Measurements from ENCODE around the gene RBBP6.

Gene RBBP6

DNA sequence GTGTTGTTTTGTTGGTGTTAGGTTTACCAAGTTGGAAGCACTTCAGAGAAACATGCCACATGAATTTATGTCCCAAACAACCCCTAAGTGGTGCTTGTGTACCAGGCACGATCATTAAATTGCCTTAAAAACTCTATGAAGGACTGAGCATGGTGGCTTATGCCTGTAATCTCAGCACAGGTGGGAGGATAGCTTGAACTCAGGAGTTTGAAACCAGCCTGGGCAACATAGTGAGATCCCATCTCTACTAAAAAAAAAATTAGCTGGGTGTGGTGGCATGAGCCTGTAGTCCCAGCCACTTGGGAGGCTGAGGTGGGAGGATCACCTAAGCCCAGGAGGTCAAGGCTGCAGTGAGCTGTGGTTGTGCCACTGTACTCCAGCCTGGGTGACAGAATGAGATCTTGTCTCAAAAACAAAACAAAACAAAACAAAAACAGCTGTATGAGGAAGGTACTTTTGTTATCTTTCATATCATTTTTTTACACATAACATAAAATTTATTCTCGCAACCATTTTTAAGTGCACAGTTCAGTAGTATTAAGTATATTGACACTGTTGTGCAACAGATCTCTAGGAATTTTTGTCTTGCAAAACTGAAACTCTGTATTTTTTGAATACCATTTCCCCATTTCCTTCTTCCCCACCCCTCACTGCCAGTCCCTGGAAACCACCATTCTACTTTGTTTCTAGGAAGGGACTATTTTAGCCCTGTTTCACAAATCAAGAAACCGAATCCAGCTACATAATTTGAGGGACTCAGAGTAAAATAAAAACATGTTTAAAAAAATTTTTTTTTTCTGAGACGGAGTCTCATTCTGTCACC lies 14.3 kb upstream of the RBBP6 start:
- no peak for DNase-seq

DNA sequence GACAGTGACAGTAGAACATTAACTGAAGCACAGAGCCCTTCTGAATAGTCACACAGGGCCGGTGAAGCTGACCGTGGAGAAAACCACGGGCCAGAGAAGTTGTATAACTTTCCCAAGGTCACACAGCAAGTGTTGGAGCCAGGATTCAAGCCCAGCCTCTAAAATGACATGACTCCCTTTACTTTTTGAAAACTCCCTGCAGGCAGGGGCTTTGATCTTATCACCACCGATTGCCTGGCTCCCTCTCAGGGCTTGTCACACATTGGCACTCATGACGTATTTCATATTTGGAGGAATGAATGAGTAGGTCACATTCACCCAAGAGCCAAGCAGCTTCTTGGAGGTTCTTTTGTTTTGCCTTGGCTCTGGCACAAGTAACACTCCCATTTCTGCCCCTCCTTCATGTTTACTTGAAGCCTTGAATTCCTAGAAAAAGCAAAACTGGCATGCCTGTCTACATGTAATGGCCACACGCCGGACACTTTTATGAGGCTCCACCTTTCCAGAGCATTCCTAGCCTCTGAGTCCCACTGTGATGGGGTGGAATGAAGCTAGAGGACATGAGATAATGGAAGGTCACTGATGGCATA lies 13.3 kb upstream of the RBBP6 start:
- DNase-seq = peak; percentile 84

DNA sequence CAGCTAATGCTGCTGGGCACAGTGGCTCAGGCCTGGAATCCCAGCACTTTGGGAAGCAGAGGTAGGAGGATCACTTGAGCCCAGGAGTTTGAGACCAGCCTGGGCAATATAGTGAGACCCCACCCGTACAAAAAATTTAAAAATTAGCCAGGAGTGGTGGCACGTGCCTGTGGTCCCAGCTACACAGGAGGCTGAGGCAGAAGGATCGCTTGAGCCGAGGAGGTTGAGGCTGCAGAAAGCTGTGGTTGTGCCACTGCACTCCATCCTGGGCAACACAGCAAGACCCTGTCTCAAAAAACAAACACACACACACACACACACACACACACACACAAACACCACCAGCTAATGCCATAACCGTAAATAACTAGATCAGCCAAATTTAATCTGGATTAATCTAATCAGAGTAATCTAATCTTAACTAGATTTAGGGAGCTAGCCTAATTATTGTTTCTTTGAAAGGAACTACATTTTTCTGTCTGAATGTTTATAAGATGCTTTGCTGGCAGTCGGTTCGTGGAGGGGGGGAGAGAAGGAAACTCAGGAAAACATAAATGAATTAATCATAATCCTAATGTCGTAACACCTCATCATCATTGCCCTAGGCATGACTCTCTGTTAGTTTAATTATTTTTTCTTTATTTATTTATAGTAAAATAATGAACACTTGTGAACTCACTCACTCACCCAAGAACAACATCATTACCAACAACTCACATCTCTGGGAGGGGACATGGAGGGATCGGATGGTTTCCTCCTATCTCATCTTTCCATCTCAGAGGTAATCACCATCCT lies 12.5 kb upstream of the RBBP6 start:
- no peak for DNase-seq

DNA sequence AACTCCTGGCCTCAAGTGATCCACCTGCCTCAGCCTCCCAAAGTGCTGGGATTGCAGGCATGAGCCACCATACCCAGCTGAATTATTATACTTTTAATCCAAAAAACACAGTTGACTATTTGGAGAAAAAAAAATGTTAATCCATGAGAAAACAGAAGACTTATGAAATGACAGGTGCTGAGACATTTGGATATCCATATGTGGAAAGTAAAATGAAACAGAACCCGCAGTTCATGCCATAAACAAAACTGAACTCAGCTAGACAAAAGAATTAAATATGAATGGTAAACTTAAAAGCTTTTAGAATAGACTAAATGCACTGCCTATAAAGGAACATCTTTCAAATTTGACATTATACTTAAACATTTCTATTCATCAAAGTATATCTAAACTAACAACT lies 8.2 kb upstream of the RBBP6 start:
- no peak for DNase-seq

DNA sequence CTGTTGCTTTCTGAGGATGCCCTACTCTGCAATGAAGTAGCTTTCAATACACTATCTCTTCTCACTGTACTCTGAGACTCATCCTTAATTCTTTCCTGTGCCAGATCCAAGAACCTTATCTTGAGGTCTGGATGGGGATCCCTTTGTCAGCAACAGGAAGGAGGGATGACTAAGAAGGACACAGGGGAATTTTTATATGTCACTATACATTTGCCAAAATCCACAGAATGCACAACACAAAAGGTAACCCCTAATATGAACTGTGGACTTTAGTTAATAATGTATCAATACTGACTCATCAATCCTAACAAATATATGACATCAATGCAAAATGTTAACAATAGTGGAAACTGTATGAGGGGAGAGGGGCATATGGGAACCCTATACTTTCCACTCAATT lies 4.7 kb upstream of the RBBP6 start:
- peak; percentile 33 for DNase-seq

DNA sequence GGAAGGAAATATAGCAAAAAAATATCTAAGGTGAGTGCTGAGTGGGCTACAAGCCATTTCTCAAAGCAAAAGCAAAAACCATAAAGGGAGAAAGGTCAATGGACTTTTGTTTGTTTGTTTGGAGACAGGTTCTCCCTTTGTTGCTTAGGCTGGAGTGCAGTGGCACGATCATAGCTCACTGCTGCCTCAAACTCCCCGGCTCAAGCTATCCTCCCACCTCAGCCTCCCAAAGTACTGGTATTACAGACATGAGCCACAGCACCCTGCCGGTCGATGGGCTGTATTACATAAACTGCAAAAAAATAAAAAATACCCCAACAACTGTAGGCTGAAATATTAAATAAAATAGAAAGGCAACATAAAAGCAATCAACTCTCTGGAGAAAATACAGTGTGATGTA lies 3.5 kb upstream of the RBBP6 start:
- DNase-seq = no peak

DNA sequence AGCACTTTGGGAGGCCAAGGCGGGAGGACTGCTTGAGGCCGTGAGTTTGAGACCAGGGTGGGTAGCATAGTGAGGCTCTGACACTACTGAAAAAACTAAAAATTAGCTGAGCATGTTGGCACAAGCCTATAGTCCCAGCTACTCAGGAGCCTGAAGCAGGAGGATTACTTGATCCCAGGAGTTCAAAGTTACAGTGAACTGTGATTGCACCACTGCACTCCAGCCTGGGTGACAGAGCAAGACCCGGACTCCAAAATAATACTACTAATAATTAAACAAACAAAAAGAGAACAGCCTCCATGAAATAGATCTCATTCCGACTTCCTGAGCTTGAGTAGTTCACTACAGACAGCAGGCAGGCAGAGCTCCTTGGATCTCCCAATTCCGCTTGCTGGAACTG lies 2.7 kb upstream of the RBBP6 start:
- no peak for DNase-seq

DNA sequence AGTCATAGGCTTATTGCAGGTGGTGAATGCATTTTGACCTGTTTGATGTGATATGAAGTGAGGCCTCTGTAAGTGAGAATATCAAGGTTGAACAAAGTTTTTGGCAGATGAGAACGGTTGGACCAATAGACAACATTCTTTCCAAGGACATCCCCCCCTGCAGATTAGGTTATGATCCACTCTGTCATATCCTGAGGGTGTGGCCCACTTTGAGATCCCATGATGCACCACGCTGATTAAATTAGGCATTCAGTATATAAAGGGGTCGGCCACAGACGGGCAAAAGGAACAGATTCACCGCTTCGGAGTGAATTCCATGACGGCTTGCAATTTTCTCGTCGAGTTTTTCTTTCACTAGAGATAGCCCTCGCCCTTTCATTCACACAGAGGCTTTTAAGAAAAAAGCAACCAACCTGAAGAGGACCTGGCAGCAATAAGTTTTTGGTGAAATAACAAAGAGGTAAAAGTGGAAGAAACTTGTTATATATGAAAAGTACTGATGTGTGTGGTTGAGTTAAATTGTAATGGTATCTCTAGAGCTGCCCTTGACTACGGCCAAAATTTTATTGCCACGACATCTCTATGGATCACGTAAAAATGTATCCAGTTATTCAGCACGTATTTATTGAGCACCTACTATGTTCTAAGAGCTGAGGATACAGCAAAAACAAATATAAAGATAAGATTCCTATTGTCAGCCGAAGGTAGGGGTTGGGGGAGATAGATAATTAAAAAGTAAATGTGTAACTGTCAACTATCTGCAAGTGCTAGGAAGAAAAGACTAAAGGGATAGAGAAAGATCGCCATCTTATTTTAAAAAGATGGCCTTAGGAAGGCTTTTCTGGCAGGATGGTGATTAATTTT lies 1.7 kb upstream of the RBBP6 start:
- no peak for DNase-seq

DNA sequence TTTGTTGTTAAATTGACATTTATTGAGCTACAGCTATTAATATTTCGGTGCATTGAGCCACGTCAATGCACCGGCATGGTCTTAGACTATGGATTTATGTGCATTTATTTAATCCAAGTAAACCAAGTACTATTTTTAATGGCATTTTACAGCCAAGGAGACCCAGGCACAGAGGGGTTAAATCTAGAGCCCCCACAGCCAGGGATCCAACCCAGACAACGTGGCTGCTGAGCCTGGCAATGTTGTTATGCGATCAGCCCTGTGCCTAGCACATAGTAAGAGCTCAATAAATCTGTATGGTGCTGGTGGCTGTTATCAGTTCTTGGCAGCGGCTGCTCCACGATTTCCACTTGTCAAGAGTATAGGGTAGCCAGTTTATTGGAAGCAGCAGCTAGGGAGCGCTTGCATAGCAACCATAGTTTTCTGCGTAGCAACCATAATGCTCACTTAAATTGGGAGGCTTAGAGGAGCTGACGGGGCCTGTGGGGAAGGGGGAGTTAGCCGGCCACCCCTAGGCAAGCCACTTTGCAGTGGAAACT lies 541 bp upstream of the RBBP6 start:
- DNase-seq = peak; percentile 58

DNA sequence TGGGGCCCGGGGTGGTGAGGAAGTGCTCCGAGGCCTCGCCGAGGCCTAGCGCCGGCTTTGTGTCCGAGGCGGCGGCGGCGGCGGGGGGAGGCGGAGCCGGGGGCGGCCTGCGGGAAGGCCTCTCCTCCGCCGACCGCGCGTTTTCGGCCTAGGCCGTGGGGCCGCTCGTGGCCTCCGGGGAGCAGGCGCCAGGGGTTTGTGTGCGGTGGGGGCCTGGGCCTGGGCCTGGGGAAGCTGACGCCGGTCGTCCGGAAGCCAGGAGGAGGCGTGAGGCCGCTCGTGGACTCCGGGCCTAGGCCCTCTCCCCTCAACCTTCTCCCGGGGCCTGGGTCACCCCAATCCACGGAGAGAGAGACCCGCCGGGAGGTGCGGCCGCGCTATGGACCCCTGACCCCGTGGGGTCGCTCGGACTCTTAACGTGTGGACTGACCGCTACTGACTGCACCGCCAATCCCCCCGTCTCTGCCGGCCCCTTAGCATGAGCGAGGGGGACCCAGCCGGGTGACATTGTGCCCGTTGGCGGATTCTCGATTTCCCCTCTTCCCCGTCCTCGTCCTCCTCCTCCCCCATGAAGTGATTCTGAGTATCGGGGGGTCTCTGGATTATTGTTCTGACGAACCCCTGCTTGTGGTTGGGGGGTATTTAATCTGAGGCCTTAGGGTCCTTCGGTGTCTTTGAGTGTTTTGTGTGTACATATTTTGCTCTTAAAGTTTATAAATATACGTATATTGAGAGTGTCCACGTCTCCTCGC lies 660 bp downstream of the RBBP6 start:
- DNase-seq = peak; percentile 31

DNA sequence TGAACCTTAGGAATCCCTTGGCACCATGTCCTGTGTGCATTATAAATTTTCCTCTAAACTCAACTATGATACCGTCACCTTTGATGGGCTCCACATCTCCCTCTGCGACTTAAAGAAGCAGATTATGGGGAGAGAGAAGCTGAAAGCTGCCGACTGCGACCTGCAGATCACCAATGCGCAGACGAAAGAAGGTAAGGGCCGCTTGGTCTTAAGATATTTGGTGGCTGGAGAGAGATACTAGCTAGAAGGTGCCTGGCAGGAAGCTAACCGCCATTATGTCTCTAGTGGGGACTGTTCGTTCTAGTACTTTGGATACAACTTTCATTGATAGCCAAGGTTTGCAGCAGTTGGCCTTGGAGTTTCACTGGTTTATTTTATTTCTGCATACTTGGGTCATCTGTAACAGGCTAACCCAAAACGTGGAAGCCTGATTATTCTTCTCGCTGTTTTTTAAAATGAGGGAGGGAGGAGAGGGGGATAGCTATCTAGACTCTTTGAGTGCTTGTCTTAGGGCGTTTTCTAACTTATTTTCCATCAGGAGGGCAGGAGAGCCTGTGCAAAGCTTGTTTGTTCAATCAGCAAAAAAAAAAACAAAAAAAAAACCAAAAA lies 1.3 kb downstream of the RBBP6 start:
- no peak for DNase-seq

DNA sequence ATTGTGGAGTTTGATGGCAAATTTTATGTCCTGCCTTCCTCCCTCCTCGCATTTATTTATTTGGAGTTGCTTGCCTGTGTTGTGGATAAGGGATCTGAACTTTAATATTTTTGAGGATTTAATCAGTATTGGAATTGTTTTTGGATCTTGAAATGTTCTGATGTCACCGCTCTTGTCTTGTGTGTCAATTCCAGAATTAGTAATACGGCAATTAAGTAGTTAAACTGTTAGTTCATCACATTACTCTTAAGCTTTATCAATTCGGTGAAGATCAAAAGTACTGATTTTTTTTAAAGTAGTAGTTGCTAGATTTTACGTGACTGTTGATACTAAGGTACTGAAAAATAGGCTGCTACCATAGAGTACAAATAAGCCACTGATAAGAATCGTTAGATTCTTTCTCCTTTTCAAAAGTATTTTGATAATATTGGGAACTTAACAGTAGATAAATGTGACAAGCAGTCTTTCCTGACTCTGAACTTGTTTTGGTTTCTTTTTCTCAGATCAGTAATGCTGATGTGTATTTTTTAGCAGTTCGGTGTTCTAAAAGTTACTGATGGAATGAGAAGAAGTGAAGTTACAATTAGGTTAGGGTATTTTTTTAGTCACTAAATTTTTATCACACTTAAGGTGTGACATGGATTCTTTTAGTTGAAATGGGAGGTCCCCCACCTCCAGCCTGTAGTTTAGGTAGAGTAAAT lies 2.0 kb downstream of the RBBP6 start:
- DNase-seq = no peak

DNA sequence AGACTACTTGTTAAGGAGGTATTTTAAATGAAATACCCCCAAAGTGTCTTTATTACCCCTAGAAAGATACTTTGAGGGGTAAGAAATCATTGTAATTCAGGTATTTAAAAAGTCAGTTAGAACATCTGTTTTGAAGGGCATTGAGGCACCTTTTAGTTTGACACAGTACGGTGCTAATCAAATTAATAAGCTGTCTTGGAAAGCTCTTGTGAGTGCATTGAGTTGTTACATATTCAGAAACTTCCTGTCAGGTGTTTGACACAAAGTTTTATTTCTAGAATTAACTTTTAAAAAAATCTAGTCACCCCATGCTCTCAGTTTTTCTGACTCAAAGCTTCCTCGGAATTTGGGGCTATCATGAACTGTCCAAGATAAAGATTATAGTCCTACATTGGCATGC lies 4.6 kb downstream of the RBBP6 start:
- peak; percentile 41 for DNase-seq

DNA sequence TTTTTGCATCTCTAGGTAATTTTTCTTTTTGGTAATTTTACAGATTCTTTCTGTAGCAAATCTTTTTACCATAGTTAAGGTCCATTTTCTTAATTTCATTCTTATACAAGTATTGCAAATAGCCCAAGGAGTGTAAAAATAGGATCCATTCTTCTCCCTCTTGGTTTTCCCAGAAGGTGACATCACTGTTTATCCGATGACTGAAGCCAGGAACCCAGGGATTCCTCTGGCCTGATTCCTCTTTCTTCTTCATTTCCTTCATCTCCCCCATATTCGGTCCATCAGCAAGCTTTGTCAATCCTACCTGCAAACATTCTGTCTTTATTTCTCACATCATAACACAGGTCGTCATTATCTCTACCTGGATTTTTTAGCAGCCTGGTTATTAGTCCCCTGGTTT lies 5.3 kb downstream of the RBBP6 start:
- DNase-seq = peak; percentile 16

DNA sequence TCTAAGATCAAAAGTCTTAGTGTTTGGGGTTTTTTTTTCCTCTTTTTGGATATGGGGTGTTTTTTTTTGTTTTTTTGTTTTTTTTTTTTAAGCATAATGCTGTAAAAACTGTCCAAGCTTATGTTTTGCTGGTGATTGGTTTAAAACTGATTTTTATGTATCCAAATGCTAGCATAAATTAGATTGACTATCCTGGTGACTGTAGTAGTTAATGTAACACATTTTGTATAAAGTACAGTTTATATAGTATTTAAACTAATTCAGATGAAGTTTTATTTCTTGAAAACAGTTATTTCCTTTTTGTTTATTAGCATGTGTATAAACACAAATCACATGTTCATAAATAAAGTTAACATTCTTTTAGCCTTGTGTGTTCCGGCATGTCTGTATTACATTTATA lies 10.9 kb downstream of the RBBP6 start:
- DNase-seq = no peak

DNA sequence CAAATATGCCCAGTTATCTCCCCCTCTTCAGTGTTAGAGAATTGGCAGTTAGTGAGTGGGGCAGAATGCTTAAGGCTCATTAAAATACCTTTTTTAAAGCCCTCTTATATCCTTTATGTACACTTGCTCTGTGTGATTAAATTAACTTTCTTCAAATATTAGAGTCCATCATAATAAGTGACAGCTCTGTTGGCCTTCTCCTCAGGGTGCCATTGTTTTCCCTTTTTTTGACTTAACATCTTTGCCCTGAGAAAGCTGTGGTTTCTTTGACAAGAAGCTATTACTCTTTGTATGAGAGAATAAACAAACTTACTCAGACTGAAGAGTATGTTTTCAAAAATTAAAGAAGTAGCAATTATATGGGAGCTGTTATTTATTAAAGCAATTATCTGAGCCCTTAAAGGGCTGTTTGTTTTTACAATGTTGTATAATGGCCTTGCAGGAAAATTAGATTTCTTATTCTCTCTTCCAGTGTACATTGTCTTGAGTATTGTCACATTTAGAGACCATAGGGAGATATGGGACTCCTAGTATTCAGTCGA lies 13.4 kb downstream of the RBBP6 start:
- no peak for DNase-seq

DNA sequence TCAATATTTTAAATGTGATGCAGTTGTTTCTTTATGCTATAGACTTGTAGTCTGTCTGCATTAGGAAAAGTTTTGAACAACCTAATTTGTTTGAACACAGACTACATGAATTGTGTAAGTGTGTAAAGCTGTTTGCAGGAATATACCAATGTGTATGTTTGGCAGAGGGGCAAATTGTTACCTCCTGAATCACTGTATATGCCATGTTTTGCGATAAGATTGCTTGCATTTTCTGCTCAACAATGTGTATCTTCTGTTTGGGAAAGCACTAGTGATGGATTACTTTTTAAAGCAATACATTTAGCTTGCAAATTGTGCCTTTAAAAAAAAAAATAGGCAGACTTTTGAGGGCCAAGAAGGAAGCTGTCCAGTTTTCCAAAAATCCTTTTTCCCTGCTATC lies 14.6 kb downstream of the RBBP6 start:
- no peak for DNase-seq

DNA sequence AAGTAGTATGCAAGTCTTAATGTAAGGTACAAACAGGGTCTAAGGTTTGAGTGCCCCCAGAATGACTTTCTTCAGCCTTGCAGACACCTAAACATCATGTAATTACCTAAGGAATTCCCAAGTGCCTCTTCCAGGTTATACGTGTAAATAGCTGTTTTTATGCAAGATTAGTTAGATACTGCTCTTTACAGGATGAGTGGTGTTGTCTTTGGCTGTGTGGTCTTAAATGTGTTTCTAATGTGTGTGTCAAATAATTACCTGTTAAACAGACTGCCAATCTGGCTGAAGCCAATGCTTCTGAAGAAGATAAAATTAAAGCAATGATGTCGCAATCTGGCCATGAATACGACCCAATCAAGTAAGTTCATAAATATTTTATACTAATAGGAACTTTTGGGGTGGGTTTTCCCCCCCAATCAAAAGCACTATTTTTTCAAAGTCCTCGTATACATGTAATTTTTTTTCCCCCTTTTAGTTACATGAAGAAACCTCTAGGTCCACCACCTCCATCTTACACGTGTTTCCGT lies 16.0 kb downstream of the RBBP6 start:
- DNase-seq = no peak

DNA sequence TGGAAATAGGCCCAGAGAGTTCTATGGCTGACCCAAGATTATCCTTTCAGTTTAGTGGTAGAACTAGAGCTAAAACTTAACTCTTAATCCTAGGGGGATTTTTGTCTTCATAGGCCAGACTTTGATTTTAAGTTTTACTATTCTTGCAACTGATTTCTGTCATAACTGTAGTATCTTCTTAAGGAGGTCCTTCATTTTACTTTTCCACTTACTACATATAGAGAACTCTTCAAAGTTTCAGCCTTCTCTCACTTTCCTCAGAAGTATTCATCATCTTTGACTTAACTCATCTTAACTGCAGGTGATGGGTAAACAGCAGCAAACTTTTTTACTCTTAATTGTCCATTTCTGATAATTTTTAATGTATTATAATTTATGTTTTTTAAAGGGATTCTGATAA lies 23.4 kb downstream of the RBBP6 start:
- DNase-seq = no peak

DNA sequence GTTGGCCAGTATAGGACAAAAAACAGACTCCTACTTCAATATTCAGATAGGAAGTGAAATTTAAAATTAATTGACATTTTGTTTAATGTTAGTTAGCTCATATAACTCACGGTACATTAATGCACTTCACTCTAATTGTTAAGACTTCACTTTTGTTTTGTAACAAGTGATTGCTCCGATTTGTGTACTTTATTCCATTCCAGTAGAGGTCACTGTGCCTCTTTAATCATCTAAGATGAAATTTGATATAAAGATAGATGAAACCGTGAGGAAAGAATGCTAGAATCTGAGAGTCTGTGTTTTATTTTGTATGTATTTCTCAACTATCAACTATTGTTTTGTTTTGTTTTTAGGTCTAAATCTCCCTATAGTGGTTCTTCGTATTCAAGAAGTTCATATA lies 29.0 kb downstream of the RBBP6 start:
- DNase-seq = no peak
